H1 (cell line): ENCODE results near the gene EDC3. TPM values are rescaled to one million over a fixed set of nuclear protein-coding genes. Genes with fewer than 3 reads are reported as not detected.

ENCODE experiments used
- CTCF ChIP-seq, 3 experiments: IDR thresholded peaks; 1 replicate in 2 of 3; 2 replicates in 1 of 3; pipeline versions ENCODE4 v1.5.1 to v1.6.1; 2011; ENCODE audit warnings: low read length in 3 of 3, mild to moderate bottlenecking in 3 of 3, inconsistent platforms in 2 of 3, low read depth in 1 of 3, moderate library complexity in 1 of 3; ENCODE audit not compliant: insufficient read depth in 1 of 3; ENCODE audit errors: control extremely low read depth in 1 of 3
- JUND ChIP-seq: IDR thresholded peaks from 2 replicates; pipeline ENCODE4 v1.6.1; 2011; ENCODE audit warnings: mild to moderate bottlenecking, improper control_type of control experiment, low read length
- KDM4A ChIP-seq: IDR thresholded peaks from one replicate; pipeline ENCODE4 v1.7.1; 2012; ENCODE audit warnings: low read depth, mild to moderate bottlenecking, moderate library complexity, low read length, inconsistent platforms; ENCODE audit not compliant: severe bottlenecking
- RAD21 ChIP-seq, 2 experiments: IDR thresholded peaks in 1 of 2; conservative IDR thresholded peaks in 1 of 2; 2 replicates each; pipeline ENCODE4 v1.6.1; 2011; ENCODE audit warnings: low read depth in 2 of 2, low read length in 2 of 2, improper control_type of control experiment in 1 of 2, inconsistent platforms in 1 of 2, mild to moderate bottlenecking in 1 of 2, moderate library complexity in 1 of 2
- RBBP5 ChIP-seq: IDR thresholded peaks from 2 replicates; pipeline ENCODE4 v1.7.1; 2012; ENCODE audit warnings: low read depth, mild to moderate bottlenecking, inconsistent platforms, low read length, moderate library complexity, borderline replicate concordance
- RFX5 ChIP-seq: IDR thresholded peaks from 2 replicates; pipeline ENCODE4 v1.6.1; 2011; ENCODE audit warnings: low read depth, low read length, improper control_type of control experiment, borderline replicate concordance
- SP4 ChIP-seq: IDR thresholded peaks from 2 replicates; pipeline ENCODE4 v1.6.1; 2012; ENCODE audit warnings: low read length, inconsistent platforms
- polyA plus RNA-seq, 7 experiments: library from polyadenylated mRNA; depleted of rRNA in 3 of 7; stranded (reverse) in 5 of 7; unstranded in 2 of 7; fragments of >200 nt in 5 of 7; fragments of 200-250 nt in 2 of 7; gene quantifications; 1 replicate in 5 of 7; 2 replicates in 1 of 7; 4 replicates in 1 of 7; pipeline versions ENCODE4 v1.2.1 to v1.2.3, GENCODE V29; 2011 to 2013; ENCODE audit warnings: missing spikeins in 2 of 7, mixed read lengths in 2 of 7
- total RNA-seq: library from RNA; stranded (reverse); fragmentation: NEBNext Ultra II Directional; extraction: Animal tissue kit (Norgen Biotek cat#: 25700); gene quantifications from 2 replicates; pipeline ENCODE4 v1.2.1, GENCODE V29; 2021

EDC3 gene
- total and polyA plus RNA-seq, 2 of the 8 experiments (the other 6 are each of a cell fraction or from before 2014, with no cell fraction given) = 45.0 to 50.8 TPM

- TF ChIP-seq RAD21 (IDR thresholded peaks at IDR 0.05 in 1 of 2, conservative IDR thresholded peaks at IDR 0.05 in 1 of 2; ENCODE audit: low read depth in 2 of 2, low read length in 2 of 2) (no peak), SP4 (peak; percentile 76), KDM4A (peak; percentile 72), RFX5 (no peak), RBBP5 (no peak), CTCF (IDR thresholded peaks at IDR 0.05; ENCODE audit: control extremely low read depth in 1 of 3, insufficient read depth in 1 of 3, low read depth in 1 of 3, low read length in 3 of 3) (no peak), JUND (no peak)
Observed at GRCh38 chr15:74614744-74615507, 80.9 kb downstream of the EDC3 start (continued).
